Liver (tissue), 3 donors: ENCODE data around the gene PPARD.

Experiments
- ATF3 ChIP-seq: IDR thresholded peaks from 2 replicates; pipeline ENCODE4 v1.6.1; 2016; ENCODE audit warnings: antibody characterized with exemption
- CTCF ChIP-seq: fragments of 150-350 bp; IDR thresholded peaks from 2 replicates; pipeline ENCODE4 v1.5.1; 2017; ENCODE audit warnings: improper control_type of control experiment, low read depth, low read length; ENCODE audit not compliant: missing input control
- EGR1 ChIP-seq, 2 donors: IDR thresholded peaks; 2 replicates each; pipeline ENCODE4 v1.6.1; 2016 to 2018; ENCODE audit warnings: antibody characterized with exemption in 2 of 2, low read depth in 2 of 2
- GABPA ChIP-seq, 2 donors: IDR thresholded peaks in 1 of 2; conservative IDR thresholded peaks in 1 of 2; 2 replicates each; pipeline ENCODE4 v1.6.1; 2016; ENCODE audit warnings: antibody characterized with exemption in 2 of 2, mild to moderate bottlenecking in 1 of 2, moderate library complexity in 1 of 2
- MAX ChIP-seq: IDR thresholded peaks from 2 replicates; pipeline ENCODE4 v1.6.1; 2016; ENCODE audit warnings: antibody characterized with exemption
- RAD21 ChIP-seq, 2 donors: IDR thresholded peaks; 2 replicates each; pipeline ENCODE4 v1.6.1; 2016; ENCODE audit warnings: antibody characterized with exemption in 2 of 2, mild to moderate bottlenecking in 2 of 2
- REST ChIP-seq: IDR thresholded peaks from 2 replicates; pipeline ENCODE4 v1.6.1; 2016; ENCODE audit warnings: antibody characterized with exemption, mild to moderate bottlenecking
- SP1 ChIP-seq: IDR thresholded peaks from 2 replicates; pipeline ENCODE4 v1.6.1; 2018; ENCODE audit warnings: antibody characterized with exemption, mild to moderate bottlenecking
- TAF1 ChIP-seq: conservative IDR thresholded peaks from 2 replicates; pipeline ENCODE4 v1.6.1; 2016; ENCODE audit warnings: antibody characterized with exemption, mild to moderate bottlenecking
- YY1 ChIP-seq: IDR thresholded peaks from 2 replicates; pipeline ENCODE4 v1.6.1; 2016; ENCODE audit warnings: antibody characterized with exemption, mild to moderate bottlenecking
- ZBTB33 ChIP-seq: IDR thresholded peaks from 2 replicates; pipeline ENCODE4 v1.6.1; 2016; ENCODE audit warnings: antibody characterized with exemption
- donor health status: healthy.
- donor health status: healthy.

GRCh38 chr6:35357677-35358076 is 15.3 kb downstream of the PPARD start:
- TF ChIP-seq CTCF (no peak), TAF1 (no peak), MAX (no peak), RAD21 (IDR thresholded peaks at IDR 0.05) (no peak), ATF3 (no peak), EGR1 (IDR thresholded peaks at IDR 0.05; ENCODE audit: low read depth in 2 of 2) (no peak), GABPA (IDR thresholded peaks at IDR 0.05 in 1 of 2, conservative IDR thresholded peaks at IDR 0.05 in 1 of 2) (no peak), YY1 (no peak), ZBTB33 (no peak), SP1 (no peak), REST (no peak)
